MM.1S (cell line): ENCODE results near the gene RTF1.

Source experiments
- DNase-seq: peaks from one replicate; pipeline ENCODE4 v3.0.0-alpha.2; 2015
- H2AFZ ChIP-seq: fragments of 300-600 bp; sonication (generic); 2 replicates; pipeline ENCODE4 v1.6.0; 2016; ENCODE audit warnings: antibody characterized with exemption, low read length
- H3F3A ChIP-seq: fragments of 300-600 bp; sonication (generic); 2 replicates; pipeline ENCODE4 v1.6.1; 2016; ENCODE audit warnings: mild to moderate bottlenecking, antibody characterized with exemption, low read length, moderate library complexity, mixed read lengths; ENCODE audit not compliant: insufficient read depth
- H3K27ac ChIP-seq: fragments of 300-600 bp; sonication (generic); 2 replicates; pipeline ENCODE4 v1.5.1; 2016; ENCODE audit warnings: mild to moderate bottlenecking, low read length
- H3K27me3 ChIP-seq: fragments of 300-600 bp; sonication (generic); replicated peaks from 2 replicates; pipeline ENCODE4 v1.6.0; 2016; ENCODE audit warnings: low read length; ENCODE audit not compliant: insufficient read depth
- H3K36me3 ChIP-seq: fragments of 300-600 bp; sonication (generic); replicated peaks from 2 replicates; pipeline ENCODE4 v1.6.1; 2016; ENCODE audit warnings: mild to moderate bottlenecking, low read length, mixed read lengths; ENCODE audit not compliant: insufficient read depth
- H3K4me1 ChIP-seq: fragments of 300-600 bp; sonication (generic); 2 replicates; pipeline ENCODE4 v1.6.1; 2016; ENCODE audit warnings: low read length, mixed read lengths
- H3K4me2 ChIP-seq: fragments of 300-600 bp; sonication (generic); 2 replicates; pipeline ENCODE4 v1.6.0; 2016; ENCODE audit warnings: low read depth, low read length
- H3K4me3 ChIP-seq: fragments of 300-600 bp; sonication (generic); 2 replicates; pipeline ENCODE4 v1.5.1; 2016; ENCODE audit warnings: low read length, mixed read lengths
- H3K79me2 ChIP-seq: fragments of 300-600 bp; sonication (generic); 2 replicates; pipeline ENCODE4 v1.6.1; 2016; ENCODE audit warnings: mixed run types, low read length, mixed read lengths
- H3K9ac ChIP-seq: fragments of 300-600 bp; sonication (generic); 2 replicates; pipeline ENCODE4 v1.6.1; 2016; ENCODE audit warnings: low read length, mixed read lengths
- H3K9me2 ChIP-seq: fragments of 300-600 bp; sonication (generic); replicated peaks from 2 replicates; pipeline ENCODE4 v1.6.1; 2016; ENCODE audit warnings: mild to moderate bottlenecking, low read length, mixed read lengths; ENCODE audit not compliant: insufficient read depth
- H3K9me3 ChIP-seq: fragments of 300-600 bp; sonication (generic); replicated peaks from 2 replicates; pipeline ENCODE4 v1.6.1; 2016; ENCODE audit warnings: mild to moderate bottlenecking, low read length, mixed read lengths; ENCODE audit not compliant: insufficient read depth
- H4K20me1 ChIP-seq: fragments of 300-600 bp; sonication (generic); 2 replicates; pipeline ENCODE4 v1.6.1; 2016; ENCODE audit warnings: mild to moderate bottlenecking, low read length, moderate library complexity, mixed read lengths; ENCODE audit not compliant: insufficient read depth
- CTCF ChIP-seq: fragments of 300-600 bp; sonication (generic); IDR thresholded peaks from 2 replicates; pipeline ENCODE4 v1.5.1; 2016; ENCODE audit warnings: antibody characterized with exemption, low read length, mixed read lengths
- EZH2 ChIP-seq: fragments of 300-600 bp; sonication (generic); optimal IDR thresholded peaks from 2 replicates; pipeline ENCODE3; 2017; ENCODE audit warnings: low read depth, mild to moderate bottlenecking, antibody characterized with exemption, low read length, mixed read lengths
- EZH2phosphoT487 ChIP-seq: fragments of 300-600 bp; sonication (generic); IDR thresholded peaks from 2 replicates; pipeline ENCODE4 v1.6.1; 2018; ENCODE audit warnings: antibody characterized with exemption, low read length

The RTF1 gene

DNA sequence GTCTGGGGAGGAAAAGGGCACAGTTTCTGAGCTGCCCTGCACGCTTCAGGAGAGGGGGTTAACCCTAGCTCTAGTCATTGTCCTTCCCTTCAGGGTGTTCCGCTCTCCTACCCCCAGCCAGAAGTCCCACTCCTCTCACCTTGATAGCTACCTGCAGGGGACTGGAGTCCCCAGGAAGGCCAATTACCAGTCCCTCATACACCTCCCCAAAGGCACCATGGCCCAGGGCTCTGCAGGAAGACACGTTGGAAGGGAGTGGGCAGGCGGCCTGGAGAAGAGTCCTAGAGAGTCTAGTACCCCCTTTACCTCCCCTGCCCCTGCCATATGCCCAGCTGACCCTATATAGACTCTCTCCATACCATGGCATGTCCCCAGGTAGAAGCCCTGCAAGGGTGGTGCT lies 88.9 kb downstream of the RTF1 start:
- H3K4me2 ChIP-seq, result no peak overlapping the region
- H3K9ac ChIP-seq, result no peak overlapping the region
- H3K9me2 ChIP-seq, result no peaks in the 10 kb centered on the region
- H3K9me3 ChIP-seq, result no peaks in the 10 kb centered on the region
- no peak overlapping the region for H3K27ac ChIP-seq
- H3K27me3 ChIP-seq, result no peaks in the 10 kb centered on the region
- no peak overlapping the region for H2AFZ ChIP-seq
- no peaks in the 10 kb centered on the region for H3K36me3 ChIP-seq
- H4K20me1 ChIP-seq, result no peaks in the 10 kb centered on the region
- H3F3A ChIP-seq, result no peaks in the 10 kb centered on the region
- TF ChIP-seq EZH2 (no peak), CTCF (no peak), EZH2phosphoT487 (no peak)
- no peaks in the 10 kb centered on the region for H3K4me1 ChIP-seq
- H3K79me2 ChIP-seq, result no peaks in the 10 kb centered on the region
- no peak overlapping the region for H3K4me3 ChIP-seq
- no peak for DNase-seq

- Histone ChIP-seq H3K9ac (no peak overlapping the region), H3K27me3 (peaks cover under 1% of the 10 kb centered on the region; the same call in 1 of the 2 replicates), H3K4me2 (no peak overlapping the region), H3K4me3 (no peak overlapping the region), H4K20me1 (no peaks in the 10 kb centered on the region), H3K9me2 (no peaks in the 10 kb centered on the region), H3K9me3 (no peaks in the 10 kb centered on the region), H3K79me2 (no peaks in the 10 kb centered on the region), H3K36me3 (no peaks in the 10 kb centered on the region), H3K4me1 (no peaks in the 10 kb centered on the region), H3F3A (no peaks in the 10 kb centered on the region), H2AFZ (no peak overlapping the region), H3K27ac (no peak overlapping the region)
- TF ChIP-seq EZH2 (no peak), CTCF (peak; percentile 21), EZH2phosphoT487 (no peak)
- DNase-seq, result no peak
Observed at GRCh38 chr15:41506796-41507341, 90.0 kb downstream of the RTF1 start.

GRCh38 chr15:41507820-41508290 lies 91.0 kb downstream of the RTF1 start:
- Histone ChIP-seq H3K4me2 (no peak overlapping the region), H3K27ac (no peak overlapping the region), H3K27me3 (peaks cover 11% of the 10 kb centered on the region), H3K9me2 (no peaks in the 10 kb centered on the region), H3K9me3 (no peaks in the 10 kb centered on the region), H2AFZ (no peak overlapping the region), H3K4me3 (no peak overlapping the region), H3K9ac (no peak overlapping the region), H3F3A (no peaks in the 10 kb centered on the region), H3K36me3 (no peaks in the 10 kb centered on the region), H3K79me2 (no peaks in the 10 kb centered on the region), H4K20me1 (no peaks in the 10 kb centered on the region), H3K4me1 (no peaks in the 10 kb centered on the region)
- DNase-seq, result no peak
- TF ChIP-seq EZH2, result no peak
- no peak for TF ChIP-seq CTCF
- TF ChIP-seq EZH2phosphoT487, result no peak
